Left lung (tissue), 10 donors: ENCODE results near the gene CARHSP1. TPM values are rescaled to one million over a fixed set of nuclear protein-coding genes. Genes with fewer than 3 reads are reported as not detected.
A peak's percentile ranks its signal among the peaks of the same experiment; 100 is the strongest.

ENCODE experiments used
- ATAC-seq: fragments of 200-7000 bp; cut with Tn5 transposase; one replicate; pipeline ENCODE4 v1.9.1; 2020; ENCODE audit warnings: moderate library complexity
- DNase-seq, 4 donors: peaks; one replicate each; pipeline ENCODE4 v3.0.0-alpha.2; 2013 to 2020
- H3K27ac ChIP-seq, 2 donors: fragments of 200-600 bp; sonication (generic) in 1 of 2; one replicate each; pipeline versions ENCODE4 v1.5.0 to v1.8.0; 2020 to 2021
- H3K27me3 ChIP-seq, 2 donors: fragments of 200-600 bp; sonication (generic) in 1 of 2; one replicate each; pipeline versions ENCODE4 v1.5.0 to v1.8.0; 2020 to 2021
- H3K36me3 ChIP-seq, 2 donors: fragments of 200-600 bp; sonication (generic) in 1 of 2; one replicate each; pipeline versions ENCODE4 v1.5.0 to v1.8.0; 2020 to 2021
- H3K4me1 ChIP-seq, 2 donors: fragments of 200-600 bp; one replicate each; pipeline ENCODE4 v1.8.0; 2021
- H3K4me3 ChIP-seq, 2 donors: fragments of 200-600 bp; sonication (generic) in 1 of 2; one replicate each; pipeline versions ENCODE4 v1.5.0 to v1.8.0; 2020 to 2021; ENCODE audit warnings: mild to moderate bottlenecking in 1 of 2
- H3K9me3 ChIP-seq, 2 donors: fragments of 200-600 bp; sonication (generic) in 1 of 2; one replicate each; pipeline versions ENCODE4 v1.5.0 to v1.8.0; 2020 to 2021
- intact Hi-C, 2 donors: fragments of 100-400 bp; cut with DNase I; formaldehyde crosslinking; loops; one replicate each; pipeline versions ENCODE4 v1.11.2 to v1.14.2; 2022
- polyA plus RNA-seq, 6 donors: library from polyadenylated mRNA; unstranded; fragments of 120-200 nt; gene quantifications; one replicate each; pipeline ENCODE4 v1.2.1, GENCODE V29; 2013; ENCODE audit not compliant: insufficient read length in 6 of 6
- total RNA-seq, 2 donors: library from RNA; stranded (reverse); fragmentation: NEBNext Ultra II Directional; extraction: Animal tissue kit (Norgen Biotek cat#: 25700); gene quantifications; one replicate each; pipeline ENCODE4 v1.2.1, GENCODE V29; 2021
- TF ChIP-seq, protein P1 (sequence below), 2 donors: fragments of 200-600 bp; sonication (generic) in 1 of 2; IDR thresholded peaks; one replicate each; pipeline versions ENCODE4 v1.5.0 to v1.8.0; 2021; ENCODE audit warnings: antibody characterized with exemption in 2 of 2
- donor health status: DM: no; HTN: yes; CAD: no.
- donor health status: DM: no; HTN: no; CAD: no.

The CARHSP1 gene
- total and polyA plus RNA-seq, 8 donors: 74.0 to 114 (median 93.7) TPM

DNA sequence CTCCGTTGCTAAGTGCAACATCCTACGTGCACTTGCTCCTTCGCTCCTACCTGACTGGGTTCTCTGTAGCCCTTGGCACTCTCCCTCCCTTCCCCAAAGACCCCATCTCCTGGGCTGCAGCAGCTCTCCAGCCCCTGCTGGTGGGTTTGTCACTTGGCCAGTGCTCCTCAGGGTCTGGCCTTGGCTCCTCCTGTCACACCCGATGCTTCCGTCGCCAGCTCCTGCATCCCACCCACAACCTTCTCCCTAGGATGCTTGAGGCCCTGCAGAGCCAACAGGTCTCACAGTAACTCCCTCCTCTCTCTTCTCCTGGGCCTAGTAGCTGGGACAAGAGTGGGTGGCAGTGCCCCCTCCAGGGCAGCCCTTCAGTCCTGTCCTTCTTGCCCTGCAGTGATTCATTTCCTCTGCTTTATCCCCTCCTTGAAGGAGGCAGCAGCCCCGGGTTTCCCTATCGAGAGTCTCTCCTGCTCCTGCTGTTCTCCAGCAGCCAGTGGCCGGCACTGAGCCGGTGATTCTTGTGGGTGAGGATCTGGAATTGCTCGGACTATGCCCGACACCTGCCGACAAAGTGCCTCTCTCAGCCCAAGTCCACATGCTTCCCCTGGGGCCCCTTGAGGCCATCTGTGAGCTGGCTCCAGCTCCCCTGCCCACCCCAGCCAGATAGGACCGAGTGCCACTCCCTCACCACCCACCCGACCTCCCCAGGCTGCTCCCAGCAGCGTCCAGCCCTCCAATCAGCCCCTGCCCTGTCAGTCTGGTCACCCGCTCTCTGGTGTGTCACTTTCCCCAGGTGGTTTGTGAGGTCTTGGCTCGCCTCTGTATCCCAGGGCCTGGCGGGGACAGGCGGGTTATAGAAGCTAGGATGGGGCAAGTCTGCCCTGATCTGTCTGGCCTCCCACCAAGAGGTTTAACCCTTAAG lies 17.1 kb upstream of the CARHSP1 start:
- no peak overlapping the region for H3K4me3 ChIP-seq
- peak; percentile 23 for ATAC-seq
- H3K27me3 ChIP-seq: peaks cover 0 to 45% of the 10 kb centered on the region in 2 donors
- no peak overlapping the region for H3K27ac ChIP-seq
- peaks cover 0 to 13% of the 10 kb centered on the region in 2 donors for H3K4me1 ChIP-seq
- H3K9me3 ChIP-seq: no peaks in the 10 kb centered on the region
- peaks cover 0 to 29% of the 10 kb centered on the region in 2 donors for H3K36me3 ChIP-seq
- DNase-seq: no peak
- TF ChIP-seq, protein P1, sequence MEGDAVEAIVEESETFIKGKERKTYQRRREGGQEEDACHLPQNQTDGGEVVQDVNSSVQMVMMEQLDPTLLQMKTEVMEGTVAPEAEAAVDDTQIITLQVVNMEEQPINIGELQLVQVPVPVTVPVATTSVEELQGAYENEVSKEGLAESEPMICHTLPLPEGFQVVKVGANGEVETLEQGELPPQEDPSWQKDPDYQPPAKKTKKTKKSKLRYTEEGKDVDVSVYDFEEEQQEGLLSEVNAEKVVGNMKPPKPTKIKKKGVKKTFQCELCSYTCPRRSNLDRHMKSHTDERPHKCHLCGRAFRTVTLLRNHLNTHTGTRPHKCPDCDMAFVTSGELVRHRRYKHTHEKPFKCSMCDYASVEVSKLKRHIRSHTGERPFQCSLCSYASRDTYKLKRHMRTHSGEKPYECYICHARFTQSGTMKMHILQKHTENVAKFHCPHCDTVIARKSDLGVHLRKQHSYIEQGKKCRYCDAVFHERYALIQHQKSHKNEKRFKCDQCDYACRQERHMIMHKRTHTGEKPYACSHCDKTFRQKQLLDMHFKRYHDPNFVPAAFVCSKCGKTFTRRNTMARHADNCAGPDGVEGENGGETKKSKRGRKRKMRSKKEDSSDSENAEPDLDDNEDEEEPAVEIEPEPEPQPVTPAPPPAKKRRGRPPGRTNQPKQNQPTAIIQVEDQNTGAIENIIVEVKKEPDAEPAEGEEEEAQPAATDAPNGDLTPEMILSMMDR (IDR thresholded peaks at IDR 0.05): no peak
- intact Hi-C loops: no loop called here

DNA sequence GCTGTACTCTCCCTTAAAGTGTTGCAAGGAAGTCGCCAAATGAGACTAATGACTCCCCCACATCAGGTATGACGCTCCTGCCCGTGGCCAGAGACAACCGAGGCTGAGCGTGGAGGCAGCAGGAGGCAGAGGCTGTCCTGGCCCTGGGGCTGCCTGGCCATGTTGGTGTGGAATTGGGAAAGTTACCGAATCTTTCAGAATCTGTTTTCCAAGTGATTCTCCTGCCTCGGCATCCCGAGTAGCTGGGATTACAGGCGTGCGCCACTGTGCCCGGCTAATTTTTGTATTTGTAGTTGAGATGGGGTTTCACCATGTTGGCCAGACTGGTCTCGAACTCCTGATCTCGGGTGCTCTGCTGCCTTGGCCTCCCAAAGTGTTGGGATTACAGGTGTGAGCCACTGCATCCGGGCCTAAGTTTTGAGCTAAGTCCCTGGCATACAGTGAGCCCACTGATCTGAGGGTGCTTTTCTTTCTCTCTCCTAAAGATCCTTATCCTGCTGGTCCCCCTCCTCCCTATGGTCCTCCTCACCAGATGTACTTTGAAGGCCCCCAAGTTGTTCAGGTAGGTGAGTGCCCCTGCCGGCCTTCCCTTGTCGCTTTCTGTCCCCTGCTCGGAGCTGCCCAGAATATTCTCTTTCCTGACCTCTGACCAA lies 14.0 kb upstream of the CARHSP1 start:
- ATAC-seq (no peak), DNase-seq (no peak)
- no peak overlapping the region for H3K27ac ChIP-seq
- TF ChIP-seq, protein P1 (IDR thresholded peaks at IDR 0.05): no peak
- H3K4me3 ChIP-seq: no peak overlapping the region
- peaks cover 0 to 21% of the 10 kb centered on the region in 2 donors for H3K4me1 ChIP-seq
- no peaks in the 10 kb centered on the region for H3K9me3 ChIP-seq
- peaks cover 0 to 6% of the 10 kb centered on the region in 2 donors for H3K36me3 ChIP-seq
- intact Hi-C loops: no loop called here
- peaks cover 0 to 45% of the 10 kb centered on the region in 2 donors for H3K27me3 ChIP-seq

DNA sequence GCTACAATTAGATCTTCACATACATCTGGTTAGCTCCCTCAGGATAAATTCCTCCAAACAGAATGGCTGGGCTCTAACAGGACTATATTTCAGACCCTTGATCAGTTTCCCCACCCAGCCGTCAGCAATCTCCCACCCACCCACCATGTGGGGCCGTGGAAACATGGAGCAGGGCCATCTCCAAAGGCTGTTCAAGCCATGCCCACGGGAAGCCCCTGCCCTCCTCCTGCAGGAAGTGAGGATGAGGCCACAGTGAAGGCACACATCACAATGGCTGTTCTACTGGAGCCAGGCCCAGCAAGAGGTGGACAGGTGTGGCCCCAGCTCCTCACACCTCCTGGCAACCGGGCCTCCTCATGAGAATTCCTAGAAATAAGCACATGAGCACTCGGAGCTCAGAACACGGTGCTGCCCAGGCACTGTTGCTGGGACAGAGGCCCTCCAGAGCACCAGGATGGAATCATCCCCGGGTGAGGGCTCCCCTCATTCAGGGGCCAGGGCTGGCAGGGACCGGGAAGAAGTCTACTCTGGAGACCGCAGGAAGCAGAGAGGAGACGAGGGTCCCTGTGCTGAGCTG lies 13.3 kb upstream of the CARHSP1 start, which contains the start of gene LITAFD:
TSS of gene LITAFD (plus strand) at position 311 of the 577 bp plus-strand sequence. CDS start 2,005 bp downstream, outside the sequence.
- DNase-seq (no peak), ATAC-seq (no peak)
- peaks cover 0 to 21% of the 10 kb centered on the region in 2 donors for H3K4me1 ChIP-seq
- H3K4me3 ChIP-seq: no peak within 1 kb of the TSS
- H3K27ac ChIP-seq: no peak within 1 kb of the TSS
- peaks cover 0 to 45% of the 10 kb centered on the region in 2 donors for H3K27me3 ChIP-seq
- intact Hi-C loops: no loop called here
- no peaks in the 10 kb centered on the region for H3K9me3 ChIP-seq
- no peaks in the 10 kb centered on the region for H3K36me3 ChIP-seq
- TF ChIP-seq, protein P1 (IDR thresholded peaks at IDR 0.05): no peak

DNA sequence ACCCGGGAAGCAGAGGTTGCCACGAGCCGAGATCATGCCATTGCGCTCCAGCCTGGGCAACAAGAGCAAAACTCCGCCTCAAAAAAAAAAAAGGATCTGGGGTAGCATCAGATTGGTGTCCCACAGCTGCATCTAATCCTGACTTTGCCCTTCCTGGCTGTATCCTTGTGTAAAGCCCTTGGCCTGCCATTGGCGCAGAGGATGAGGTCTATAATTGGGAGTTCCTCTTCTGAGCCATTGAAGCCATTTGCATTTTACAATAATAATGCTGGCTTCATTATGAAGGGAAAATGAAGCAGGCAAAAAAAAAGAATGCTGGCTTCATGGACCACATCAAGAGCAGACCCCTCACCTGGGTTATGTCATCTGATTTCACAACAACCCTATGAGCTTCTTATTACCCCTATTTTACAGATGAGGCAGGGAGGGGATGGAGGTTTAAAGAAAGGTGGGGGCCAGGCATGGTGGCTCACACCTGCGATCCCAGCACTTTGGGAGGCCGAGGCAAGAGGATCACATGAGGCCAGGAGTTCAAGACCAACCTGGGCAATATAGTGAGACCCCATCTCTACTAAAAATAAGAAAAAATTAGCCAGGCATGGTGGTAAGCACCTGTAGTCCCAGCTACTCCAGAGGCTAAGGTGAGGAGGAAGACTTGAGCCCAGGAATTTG lies 12.2 kb upstream of the CARHSP1 start:
- Histone ChIP-seq H3K36me3 (no peaks in the 10 kb centered on the region), H3K27me3 (peaks cover 0 to 37% of the 10 kb centered on the region in 2 donors), H3K4me1 (peaks cover 0 to 14% of the 10 kb centered on the region in 2 donors), H3K4me3 (no peak overlapping the region), H3K9me3 (no peaks in the 10 kb centered on the region), H3K27ac (no peak overlapping the region)
- intact Hi-C loops: no loop called here
- DNase-seq: peak in 1 of 4 donors; percentile 13
- ATAC-seq: no peak
- TF ChIP-seq, protein P1 (IDR thresholded peaks at IDR 0.05): no peak
